ENCODE data around the gene FILIP1L.

DNA sequence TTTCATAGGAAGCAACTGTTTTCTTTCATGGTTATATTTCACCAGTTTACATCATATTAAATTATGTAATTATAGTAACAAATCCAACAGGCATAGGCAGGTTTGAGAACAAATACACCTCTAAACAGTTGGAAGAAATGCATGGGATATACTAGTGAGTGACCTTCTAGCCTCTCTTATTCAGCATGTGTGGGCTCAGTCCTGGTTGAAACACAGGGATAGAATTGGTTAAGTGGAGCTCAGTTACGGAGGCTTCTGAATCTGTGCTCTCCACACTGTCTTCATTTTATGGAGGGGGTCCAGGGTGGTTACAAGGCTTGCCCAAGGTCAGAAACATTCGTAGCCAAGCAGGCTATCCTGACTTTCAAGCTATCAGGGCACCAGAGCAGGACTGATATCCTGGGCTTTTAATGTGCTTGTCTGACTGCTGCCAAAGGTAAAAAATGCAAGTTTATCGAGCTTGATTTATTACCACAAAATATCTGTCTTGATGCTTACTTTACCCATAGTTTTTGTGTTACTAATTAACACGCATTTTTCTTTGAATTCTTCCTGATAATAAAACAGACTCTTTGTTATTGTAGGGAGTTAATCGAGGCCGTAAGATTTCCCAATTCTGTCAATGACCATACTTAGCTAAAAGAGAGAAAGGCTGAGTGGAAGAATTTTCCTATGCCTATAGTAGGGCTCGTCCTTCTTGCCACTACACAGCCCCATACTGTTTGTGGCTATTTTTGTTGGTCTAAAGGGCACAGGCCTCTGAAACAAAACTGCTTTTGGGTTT, 89.6 kb downstream of the FILIP1L start:
- TF ChIP-seq, protein P1, sequence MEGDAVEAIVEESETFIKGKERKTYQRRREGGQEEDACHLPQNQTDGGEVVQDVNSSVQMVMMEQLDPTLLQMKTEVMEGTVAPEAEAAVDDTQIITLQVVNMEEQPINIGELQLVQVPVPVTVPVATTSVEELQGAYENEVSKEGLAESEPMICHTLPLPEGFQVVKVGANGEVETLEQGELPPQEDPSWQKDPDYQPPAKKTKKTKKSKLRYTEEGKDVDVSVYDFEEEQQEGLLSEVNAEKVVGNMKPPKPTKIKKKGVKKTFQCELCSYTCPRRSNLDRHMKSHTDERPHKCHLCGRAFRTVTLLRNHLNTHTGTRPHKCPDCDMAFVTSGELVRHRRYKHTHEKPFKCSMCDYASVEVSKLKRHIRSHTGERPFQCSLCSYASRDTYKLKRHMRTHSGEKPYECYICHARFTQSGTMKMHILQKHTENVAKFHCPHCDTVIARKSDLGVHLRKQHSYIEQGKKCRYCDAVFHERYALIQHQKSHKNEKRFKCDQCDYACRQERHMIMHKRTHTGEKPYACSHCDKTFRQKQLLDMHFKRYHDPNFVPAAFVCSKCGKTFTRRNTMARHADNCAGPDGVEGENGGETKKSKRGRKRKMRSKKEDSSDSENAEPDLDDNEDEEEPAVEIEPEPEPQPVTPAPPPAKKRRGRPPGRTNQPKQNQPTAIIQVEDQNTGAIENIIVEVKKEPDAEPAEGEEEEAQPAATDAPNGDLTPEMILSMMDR (IDR thresholded peaks at IDR 0.05): no peak
- no peak for TF ChIP-seq POLR2A (IDR thresholded peaks at IDR 0.05)

Data from heart left ventricle (tissue), 13 donors.